ENCODE results near the gene CACNA1A.

The CACNA1A gene

DNA sequence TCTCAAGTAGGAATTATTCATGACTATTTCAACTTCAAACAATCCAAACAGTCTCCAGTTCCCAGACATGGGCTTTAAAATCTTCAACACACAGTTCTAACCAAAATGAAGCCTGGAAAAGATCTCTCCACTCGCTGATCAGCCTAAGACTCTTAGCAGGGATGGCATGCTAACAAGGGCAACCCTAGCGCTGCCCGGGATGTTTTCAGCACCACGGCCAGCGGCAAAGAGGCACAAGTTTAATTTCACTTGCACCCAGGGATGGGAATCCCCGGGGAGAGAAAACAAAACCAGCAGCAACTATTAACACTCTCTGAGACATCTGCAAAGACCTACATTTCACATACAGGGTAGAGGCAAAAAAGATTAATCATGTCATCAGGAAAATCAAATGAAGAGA is 43.0 kb downstream of the CACNA1A start:
- Histone ChIP-seq H3K4me3 (ENCODE audit: low read depth in 1 of 2, low read length in 2 of 2) (no peak overlapping the region), H3K9me3 (ENCODE audit: control insufficient read depth in 1 of 2, low read length in 2 of 2) (no peaks in the 10 kb centered on the region), H3K9ac (ENCODE audit: low read depth in 1 of 2, low read length in 2 of 2) (no peak overlapping the region), H3K4me1 (ENCODE audit: control insufficient read depth in 1 of 2, insufficient read depth in 2 of 2, low read length in 2 of 2) (no peaks in the 10 kb centered on the region), H3K27me3 (ENCODE audit: control insufficient read depth in 1 of 2, insufficient read depth in 2 of 2, low read length in 2 of 2) (no peaks in the 10 kb centered on the region), H3K36me3 (ENCODE audit: control insufficient read depth in 1 of 2, insufficient read depth in 2 of 2, low read length in 2 of 2) (no peaks in the 10 kb centered on the region), H3K27ac (ENCODE audit: low read depth, low read length) (no peak overlapping the region)

DNA sequence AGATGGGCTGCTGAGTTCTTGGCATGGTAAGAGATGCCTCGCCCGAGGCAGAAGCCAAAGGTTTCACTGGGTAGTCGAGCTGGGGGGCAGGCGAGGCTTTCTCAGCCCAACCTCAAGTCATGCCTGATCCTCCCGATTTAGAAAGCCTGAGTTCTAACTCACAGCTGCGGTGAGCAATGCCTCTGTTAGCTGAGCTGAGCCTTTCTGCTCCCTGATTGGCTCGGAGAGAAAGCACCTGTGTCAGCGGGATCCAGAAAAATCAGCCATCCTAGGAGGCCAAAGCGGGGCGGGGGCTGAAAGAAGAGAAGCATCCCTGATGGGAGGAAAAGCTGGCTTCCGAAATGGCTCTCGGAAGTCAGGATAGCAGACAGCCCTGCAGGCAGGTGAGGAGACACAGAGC is 44.7 kb downstream of the CACNA1A start:
- H3K9ac ChIP-seq (ENCODE audit: low read depth in 1 of 2, low read length in 2 of 2), result no peak overlapping the region
- no peak overlapping the region for H3K4me3 ChIP-seq (ENCODE audit: low read depth in 1 of 2, low read length in 2 of 2)
- H3K4me1 ChIP-seq (ENCODE audit: control insufficient read depth in 1 of 2, insufficient read depth in 2 of 2, low read length in 2 of 2), result no peaks in the 10 kb centered on the region
- H3K36me3 ChIP-seq (ENCODE audit: control insufficient read depth in 1 of 2, insufficient read depth in 2 of 2, low read length in 2 of 2), result no peaks in the 10 kb centered on the region
- H3K27me3 ChIP-seq (ENCODE audit: control insufficient read depth in 1 of 2, insufficient read depth in 2 of 2, low read length in 2 of 2), result no peaks in the 10 kb centered on the region
- no peak overlapping the region for H3K27ac ChIP-seq (ENCODE audit: low read depth, low read length)
- no peaks in the 10 kb centered on the region for H3K9me3 ChIP-seq (ENCODE audit: control insufficient read depth in 1 of 2, low read length in 2 of 2)

DNA sequence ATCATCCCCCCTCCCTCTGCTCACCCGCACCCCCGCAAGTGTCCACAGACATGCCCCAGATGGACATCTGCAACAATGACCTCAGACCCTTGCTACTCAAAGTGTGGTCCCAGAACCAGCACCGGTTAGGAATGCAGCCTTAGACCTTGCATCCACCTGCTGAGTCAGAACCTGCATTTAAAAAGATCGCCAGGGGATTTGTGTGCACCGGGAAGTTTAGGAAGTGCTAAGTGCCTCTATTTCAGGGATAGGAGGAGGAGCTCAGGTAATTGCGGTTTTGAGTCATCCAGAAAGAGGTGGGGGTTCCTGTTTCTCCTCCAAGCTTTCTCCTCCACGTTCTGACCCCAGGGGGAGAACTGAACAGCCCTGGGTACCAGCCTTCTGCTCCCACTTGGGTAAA is 46.2 kb downstream of the CACNA1A start:
- no peak overlapping the region for H3K9ac ChIP-seq (ENCODE audit: low read depth in 1 of 2, low read length in 2 of 2)
- H3K4me3 ChIP-seq (ENCODE audit: low read depth in 1 of 2, low read length in 2 of 2), result no peak overlapping the region
- H3K27ac ChIP-seq (ENCODE audit: low read depth, low read length), result no peak overlapping the region

DNA sequence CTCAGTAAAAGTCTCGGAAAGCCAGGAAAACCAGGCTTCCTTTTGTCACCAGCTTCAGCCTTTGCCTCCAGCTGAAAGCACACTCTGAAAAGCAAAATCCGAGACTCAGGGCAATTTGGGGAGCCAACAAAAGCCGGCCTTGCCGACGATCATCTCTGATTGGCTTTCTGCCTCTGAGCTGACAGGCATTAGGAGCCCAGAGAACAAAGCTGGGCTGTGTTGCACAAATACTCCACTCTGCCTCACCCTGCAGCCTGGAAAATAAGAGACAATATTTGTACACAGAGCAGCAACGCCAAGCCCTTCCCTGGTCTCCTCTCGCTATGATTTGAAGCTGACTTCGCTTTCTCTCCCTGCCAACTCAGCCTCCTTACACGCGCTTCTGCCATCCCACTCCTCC is 46.9 kb downstream of the CACNA1A start:
- no peaks in the 10 kb centered on the region for H3K9me3 ChIP-seq (ENCODE audit: control insufficient read depth in 1 of 2, low read length in 2 of 2)
- no peaks in the 10 kb centered on the region for H3K4me1 ChIP-seq (ENCODE audit: control insufficient read depth in 1 of 2, insufficient read depth in 2 of 2, low read length in 2 of 2)
- H3K27me3 ChIP-seq (ENCODE audit: control insufficient read depth in 1 of 2, insufficient read depth in 2 of 2, low read length in 2 of 2), result no peaks in the 10 kb centered on the region
- H3K27ac ChIP-seq (ENCODE audit: low read depth, low read length), result no peak overlapping the region
- no peak overlapping the region for H3K9ac ChIP-seq (ENCODE audit: low read depth in 1 of 2, low read length in 2 of 2)
- no peaks in the 10 kb centered on the region for H3K36me3 ChIP-seq (ENCODE audit: control insufficient read depth in 1 of 2, insufficient read depth in 2 of 2, low read length in 2 of 2)
- H3K4me3 ChIP-seq (ENCODE audit: low read depth in 1 of 2, low read length in 2 of 2), result no peak overlapping the region

More for the DNA sequence above, 46.2 kb downstream of the CACNA1A start:
- no peaks in the 10 kb centered on the region for H3K9me3 ChIP-seq (ENCODE audit: control insufficient read depth in 1 of 2, low read length in 2 of 2)
- no peaks in the 10 kb centered on the region for H3K36me3 ChIP-seq (ENCODE audit: control insufficient read depth in 1 of 2, insufficient read depth in 2 of 2, low read length in 2 of 2)
- no peaks in the 10 kb centered on the region for H3K27me3 ChIP-seq (ENCODE audit: control insufficient read depth in 1 of 2, insufficient read depth in 2 of 2, low read length in 2 of 2)
- H3K4me1 ChIP-seq (ENCODE audit: control insufficient read depth in 1 of 2, insufficient read depth in 2 of 2, low read length in 2 of 2), result no peaks in the 10 kb centered on the region

DNA sequence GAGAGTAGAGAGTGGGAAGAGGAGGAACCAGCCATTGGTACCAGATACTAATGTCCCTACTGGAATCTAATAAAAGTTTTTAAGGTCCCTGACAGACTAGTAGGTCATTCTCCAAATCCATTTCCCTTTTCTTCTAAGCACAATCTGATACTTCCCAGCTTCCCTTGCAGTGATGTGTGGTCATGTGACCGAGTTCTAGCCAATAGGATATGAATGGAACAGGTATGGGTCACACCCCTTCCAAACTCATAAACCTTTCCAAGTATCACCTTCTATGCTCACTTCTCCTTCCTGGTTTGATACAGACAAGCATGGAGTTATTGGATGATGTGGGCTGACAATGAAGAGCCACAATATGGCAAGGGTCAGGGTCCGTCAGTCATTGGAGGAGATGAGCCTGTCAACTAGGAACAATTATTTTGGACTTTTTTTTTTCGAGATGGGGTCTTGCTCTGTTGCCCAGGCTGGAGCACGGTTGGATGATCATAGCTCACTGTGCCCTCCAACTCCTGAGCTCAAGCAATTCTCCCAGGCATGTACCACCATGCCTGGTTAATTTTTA is 54.8 kb downstream of the CACNA1A start:
- Histone ChIP-seq H3K9ac (ENCODE audit: low read depth in 1 of 2, low read length in 2 of 2) (no peak overlapping the region), H3K36me3 (ENCODE audit: control insufficient read depth in 1 of 2, insufficient read depth in 2 of 2, low read length in 2 of 2) (no peaks in the 10 kb centered on the region), H3K27ac (ENCODE audit: low read depth, low read length) (no peak overlapping the region), H3K4me3 (ENCODE audit: low read depth in 1 of 2, low read length in 2 of 2) (no peak overlapping the region), H3K4me1 (ENCODE audit: control insufficient read depth in 1 of 2, insufficient read depth in 2 of 2, low read length in 2 of 2) (no peaks in the 10 kb centered on the region), H3K9me3 (ENCODE audit: control insufficient read depth in 1 of 2, low read length in 2 of 2) (peaks cover 8 to 10% of the 10 kb centered on the region in 2 donors), H3K27me3 (ENCODE audit: control insufficient read depth in 1 of 2, insufficient read depth in 2 of 2, low read length in 2 of 2) (no peaks in the 10 kb centered on the region)

DNA sequence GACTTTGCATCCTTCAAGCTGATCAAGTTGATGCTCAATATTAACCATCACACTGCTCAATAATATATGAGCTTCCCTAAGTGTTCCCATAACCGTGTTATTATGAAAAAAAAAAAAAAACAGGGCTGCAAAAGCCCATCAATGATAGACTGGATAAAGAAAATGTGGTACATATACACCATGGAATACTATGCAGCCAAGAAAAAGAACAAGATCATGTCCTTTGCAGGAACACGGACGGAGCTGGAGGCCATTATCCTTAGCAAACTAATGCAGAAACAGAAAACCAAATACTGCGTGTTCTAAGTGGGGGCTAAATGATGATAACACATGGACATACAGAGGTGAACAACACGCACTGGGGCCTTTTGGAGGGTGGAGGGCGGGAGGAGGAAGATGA is 58.3 kb downstream of the CACNA1A start:
- Histone ChIP-seq H3K27me3 (ENCODE audit: control insufficient read depth in 1 of 2, insufficient read depth in 2 of 2, low read length in 2 of 2) (no peaks in the 10 kb centered on the region), H3K9ac (ENCODE audit: low read depth in 1 of 2, low read length in 2 of 2) (no peak overlapping the region)

DNA sequence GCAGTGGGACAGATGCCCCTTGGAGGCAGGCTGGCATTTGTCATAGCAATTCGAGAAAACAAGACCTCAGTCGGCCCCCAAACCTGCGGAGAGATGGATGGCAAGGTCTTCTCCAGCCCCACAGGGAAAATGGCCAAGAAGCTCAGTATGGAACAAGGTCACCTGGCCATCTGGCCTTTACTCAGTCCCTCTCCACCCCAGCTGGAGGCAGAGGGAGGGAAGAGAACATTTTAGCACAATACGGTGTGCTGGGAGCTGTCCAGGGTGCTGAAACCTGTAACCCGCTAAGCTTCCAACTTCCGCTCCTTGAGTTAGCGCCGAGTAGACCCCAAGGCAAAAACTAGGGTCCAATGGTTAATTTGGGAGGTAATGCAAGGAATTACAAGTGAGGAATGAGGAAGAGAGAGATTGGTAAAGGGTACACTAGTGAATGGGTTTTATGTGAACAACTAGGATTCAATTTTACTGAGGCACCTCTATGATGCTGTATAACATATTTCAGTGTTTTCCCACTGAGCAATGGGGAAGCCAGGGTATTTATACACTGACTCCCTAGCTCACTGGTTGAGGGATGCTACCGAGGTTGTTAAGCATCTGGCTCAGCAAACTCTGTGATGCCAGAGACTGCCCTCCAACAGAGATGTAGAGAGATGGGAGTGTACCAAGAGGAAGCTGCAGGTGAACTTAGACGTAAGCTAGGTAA is 64.3 kb downstream of the CACNA1A start:
- Histone ChIP-seq H3K4me1 (ENCODE audit: control insufficient read depth in 1 of 2, insufficient read depth in 2 of 2, low read length in 2 of 2) (no peaks in the 10 kb centered on the region), H3K4me3 (ENCODE audit: low read depth in 1 of 2, low read length in 2 of 2) (no peak overlapping the region), H3K9ac (ENCODE audit: low read depth in 1 of 2, low read length in 2 of 2) (no peak overlapping the region), H3K36me3 (ENCODE audit: control insufficient read depth in 1 of 2, insufficient read depth in 2 of 2, low read length in 2 of 2) (no peaks in the 10 kb centered on the region), H3K27me3 (ENCODE audit: control insufficient read depth in 1 of 2, insufficient read depth in 2 of 2, low read length in 2 of 2) (no peaks in the 10 kb centered on the region), H3K9me3 (ENCODE audit: control insufficient read depth in 1 of 2, low read length in 2 of 2) (no peaks in the 10 kb centered on the region), H3K27ac (ENCODE audit: low read depth, low read length) (no peak overlapping the region)

More for the DNA sequence above, 58.3 kb downstream of the CACNA1A start:
- H3K27ac ChIP-seq (ENCODE audit: low read depth, low read length), result no peak overlapping the region
- no peaks in the 10 kb centered on the region for H3K4me1 ChIP-seq (ENCODE audit: control insufficient read depth in 1 of 2, insufficient read depth in 2 of 2, low read length in 2 of 2)
- H3K4me3 ChIP-seq (ENCODE audit: low read depth in 1 of 2, low read length in 2 of 2), result no peak overlapping the region
- H3K9me3 ChIP-seq (ENCODE audit: control insufficient read depth in 1 of 2, low read length in 2 of 2), result peaks cover 8 to 10% of the 10 kb centered on the region in 2 donors
- H3K36me3 ChIP-seq (ENCODE audit: control insufficient read depth in 1 of 2, insufficient read depth in 2 of 2, low read length in 2 of 2), result no peaks in the 10 kb centered on the region

DNA sequence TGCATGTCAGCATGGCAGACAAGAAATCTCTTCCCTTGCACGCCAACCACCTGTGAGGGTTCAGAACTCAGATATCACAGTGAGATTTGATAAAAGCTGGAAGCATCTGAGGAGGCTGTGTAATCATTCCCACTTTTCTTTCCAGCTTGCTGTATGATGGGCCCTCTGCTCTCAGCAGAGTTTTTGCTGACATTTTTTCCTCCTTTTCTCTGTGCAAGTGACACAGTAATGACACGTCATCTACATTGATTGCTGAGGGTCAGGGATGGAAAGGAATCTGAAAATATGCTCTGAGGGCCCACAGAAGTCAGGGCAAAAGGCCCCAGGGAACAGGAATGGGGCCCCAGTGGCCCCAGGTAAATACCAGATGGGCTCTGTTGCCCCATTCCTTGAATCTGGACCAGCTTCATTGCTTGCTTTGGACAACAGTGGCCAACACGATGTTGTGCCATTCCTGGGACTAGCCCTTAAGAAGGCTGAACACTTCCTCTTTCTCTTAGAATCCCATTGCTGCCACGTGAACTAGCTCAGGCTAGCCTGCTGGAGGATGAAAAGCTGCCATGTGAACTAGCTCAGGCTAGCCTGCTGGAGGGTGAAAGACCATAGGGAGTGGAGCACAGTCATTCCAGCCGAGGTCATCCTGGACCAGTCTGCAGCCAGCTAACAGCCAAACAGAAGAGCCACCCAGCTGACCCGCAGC is 68.2 kb downstream of the CACNA1A start:
- no peak overlapping the region for H3K9ac ChIP-seq (ENCODE audit: low read depth in 1 of 2, low read length in 2 of 2)
- H3K4me1 ChIP-seq (ENCODE audit: control insufficient read depth in 1 of 2, insufficient read depth in 2 of 2, low read length in 2 of 2), result no peaks in the 10 kb centered on the region
- no peak overlapping the region for H3K4me3 ChIP-seq (ENCODE audit: low read depth in 1 of 2, low read length in 2 of 2)
- H3K36me3 ChIP-seq (ENCODE audit: control insufficient read depth in 1 of 2, insufficient read depth in 2 of 2, low read length in 2 of 2), result no peaks in the 10 kb centered on the region
- H3K27me3 ChIP-seq (ENCODE audit: control insufficient read depth in 1 of 2, insufficient read depth in 2 of 2, low read length in 2 of 2), result no peaks in the 10 kb centered on the region
- H3K9me3 ChIP-seq (ENCODE audit: control insufficient read depth in 1 of 2, low read length in 2 of 2), result no peaks in the 10 kb centered on the region
- no peak overlapping the region for H3K27ac ChIP-seq (ENCODE audit: low read depth, low read length)

DNA sequence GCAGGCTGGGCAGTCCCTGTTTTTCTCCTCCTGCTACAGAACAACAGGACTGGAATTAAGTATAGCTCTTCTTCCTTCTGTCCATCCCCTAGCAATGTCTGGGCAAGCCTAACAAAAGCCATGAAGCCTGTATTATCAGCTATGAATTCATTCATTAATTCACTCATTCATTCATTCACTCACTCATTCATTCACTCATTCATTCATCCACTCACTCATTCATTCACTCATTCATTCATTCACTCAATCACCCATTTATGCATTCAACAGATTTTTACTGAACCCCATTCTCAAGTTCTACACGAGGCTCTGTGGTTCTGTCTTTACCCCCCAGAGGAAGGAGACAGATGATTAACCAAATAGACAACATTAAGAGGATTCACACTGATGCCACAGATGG is 69.9 kb downstream of the CACNA1A start:
- H3K9me3 ChIP-seq (ENCODE audit: control insufficient read depth in 1 of 2, low read length in 2 of 2), result no peaks in the 10 kb centered on the region
- no peak overlapping the region for H3K9ac ChIP-seq (ENCODE audit: low read depth in 1 of 2, low read length in 2 of 2)
- no peak overlapping the region for H3K4me3 ChIP-seq (ENCODE audit: low read depth in 1 of 2, low read length in 2 of 2)
- H3K27me3 ChIP-seq (ENCODE audit: control insufficient read depth in 1 of 2, insufficient read depth in 2 of 2, low read length in 2 of 2), result no peaks in the 10 kb centered on the region
- H3K36me3 ChIP-seq (ENCODE audit: control insufficient read depth in 1 of 2, insufficient read depth in 2 of 2, low read length in 2 of 2), result no peaks in the 10 kb centered on the region
- H3K4me1 ChIP-seq (ENCODE audit: control insufficient read depth in 1 of 2, insufficient read depth in 2 of 2, low read length in 2 of 2), result no peaks in the 10 kb centered on the region
- H3K27ac ChIP-seq (ENCODE audit: low read depth, low read length), result no peak overlapping the region

DNA sequence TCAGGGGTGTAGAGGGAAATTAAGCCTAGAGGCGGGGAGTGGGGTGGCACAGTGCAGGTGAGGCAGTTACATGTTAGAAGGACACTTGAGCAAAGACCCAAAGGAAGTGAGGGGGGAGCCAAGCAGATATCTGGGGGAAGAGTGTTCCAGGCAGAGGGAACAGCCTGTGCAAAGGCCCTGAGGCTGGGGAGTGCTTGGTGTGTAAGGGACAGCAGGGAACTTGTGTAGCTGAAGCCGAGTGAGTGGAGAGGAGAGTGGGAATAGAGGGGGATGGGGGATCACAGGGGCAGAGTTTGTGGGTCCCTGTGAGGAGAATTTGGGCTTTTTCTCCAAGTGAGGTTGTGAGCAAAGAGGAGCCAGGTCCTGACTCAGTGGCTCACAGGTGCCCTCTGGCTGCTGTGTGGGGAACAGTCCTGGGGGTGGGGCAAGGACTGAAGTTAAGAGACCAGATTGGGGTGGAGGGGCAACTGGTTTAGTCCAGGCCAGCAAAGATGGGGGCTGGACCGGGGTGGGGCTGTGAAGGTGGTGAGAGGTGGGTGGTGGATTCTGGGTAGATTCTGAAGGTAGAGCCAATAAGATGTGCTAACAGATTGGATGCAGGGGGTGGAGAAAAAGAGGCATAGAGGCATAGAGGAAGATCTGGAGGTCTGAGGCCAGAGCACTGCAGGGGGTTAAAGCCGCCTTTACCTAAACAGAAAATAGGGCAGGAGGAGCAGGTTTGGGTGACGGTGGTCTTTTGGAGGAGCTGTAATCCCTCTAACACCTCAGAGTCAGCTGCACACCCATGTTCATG is 75.3 kb downstream of the CACNA1A start:
- Histone ChIP-seq H3K27me3 (ENCODE audit: control insufficient read depth in 1 of 2, insufficient read depth in 2 of 2, low read length in 2 of 2) (no peaks in the 10 kb centered on the region), H3K27ac (ENCODE audit: low read depth, low read length) (no peak overlapping the region), H3K4me1 (ENCODE audit: control insufficient read depth in 1 of 2, insufficient read depth in 2 of 2, low read length in 2 of 2) (no peaks in the 10 kb centered on the region), H3K9me3 (ENCODE audit: control insufficient read depth in 1 of 2, low read length in 2 of 2) (no peaks in the 10 kb centered on the region), H3K4me3 (ENCODE audit: low read depth in 1 of 2, low read length in 2 of 2) (no peak overlapping the region), H3K36me3 (ENCODE audit: control insufficient read depth in 1 of 2, insufficient read depth in 2 of 2, low read length in 2 of 2) (no peaks in the 10 kb centered on the region), H3K9ac (ENCODE audit: low read depth in 1 of 2, low read length in 2 of 2) (no peak overlapping the region)

All from duodenal mucosa (tissue), 2 donors.